ENCODE data around the gene PHF21A. TPM values are rescaled to one million over a fixed set of nuclear protein-coding genes. Genes with fewer than 3 reads are reported as not detected.

The PHF21A gene
- total and polyA plus RNA-seq, 2 donors (not counting 3 experiments of a cell fraction or from before 2014, with no cell fraction given) = 14.1 to 30.5 TPM

- BruUV-seq (replicated peaks) = no TSS peak
- Histone ChIP-seq H3K4me3 (replicated peaks in 1 of 3; ENCODE audit: insufficient read depth in 1 of 3, low read depth in 1 of 3, low read length in 3 of 3) (no peak overlapping the region), H4K20me1 (replicated peaks; ENCODE audit: control insufficient read depth, extremely low read depth, insufficient read depth, low read length) (no peaks in the 10 kb centered on the region), H3K79me2 (ENCODE audit: control insufficient read depth, insufficient read depth, low read length) (no peaks in the 10 kb centered on the region), H3K4me2 (ENCODE audit: insufficient read depth, low read length) (no peak overlapping the region), H3K36me3 (ENCODE audit: control insufficient read depth in 2 of 2, extremely low read depth in 1 of 2, insufficient read depth in 2 of 2, low read length in 2 of 2) (no peaks in the 10 kb centered on the region), H2AFZ (ENCODE audit: low read depth, low read length) (no peak overlapping the region), H3K27me3 (ENCODE audit: control insufficient read depth in 2 of 2, insufficient read depth in 2 of 2, low read length in 2 of 2) (peaks cover 4 to 5% of the 10 kb centered on the region in 2 experiments), H3K9me1 (replicated peaks; ENCODE audit: control insufficient read depth, extremely low read depth, insufficient read depth, low read length) (no peaks in the 10 kb centered on the region), H3K4me1 (ENCODE audit: control insufficient read depth, extremely low read depth, insufficient read depth, low read length) (no peaks in the 10 kb centered on the region), H3K9me3 (replicated peaks; ENCODE audit: control insufficient read depth, insufficient read depth, low read length) (no peaks in the 10 kb centered on the region), H3K27ac (ENCODE audit: insufficient read depth, low read depth, low read length) (no peak overlapping the region), H3K9ac (replicated peaks; ENCODE audit: extremely low read depth, insufficient read depth, low read length) (no peak overlapping the region)
- TF ChIP-seq POLR2A (IDR thresholded peaks at IDR 0.05; ENCODE audit: low read depth, low read length) = no peak
- no peak for TF ChIP-seq MYC (IDR thresholded peaks at IDR 0.05; ENCODE audit: low read depth, low read length)
- no peak for TF ChIP-seq JUN (IDR thresholded peaks at IDR 0.05; ENCODE audit: borderline replicate concordance, insufficient read depth, insufficient read length, low read depth)
- TF ChIP-seq, protein P1, sequence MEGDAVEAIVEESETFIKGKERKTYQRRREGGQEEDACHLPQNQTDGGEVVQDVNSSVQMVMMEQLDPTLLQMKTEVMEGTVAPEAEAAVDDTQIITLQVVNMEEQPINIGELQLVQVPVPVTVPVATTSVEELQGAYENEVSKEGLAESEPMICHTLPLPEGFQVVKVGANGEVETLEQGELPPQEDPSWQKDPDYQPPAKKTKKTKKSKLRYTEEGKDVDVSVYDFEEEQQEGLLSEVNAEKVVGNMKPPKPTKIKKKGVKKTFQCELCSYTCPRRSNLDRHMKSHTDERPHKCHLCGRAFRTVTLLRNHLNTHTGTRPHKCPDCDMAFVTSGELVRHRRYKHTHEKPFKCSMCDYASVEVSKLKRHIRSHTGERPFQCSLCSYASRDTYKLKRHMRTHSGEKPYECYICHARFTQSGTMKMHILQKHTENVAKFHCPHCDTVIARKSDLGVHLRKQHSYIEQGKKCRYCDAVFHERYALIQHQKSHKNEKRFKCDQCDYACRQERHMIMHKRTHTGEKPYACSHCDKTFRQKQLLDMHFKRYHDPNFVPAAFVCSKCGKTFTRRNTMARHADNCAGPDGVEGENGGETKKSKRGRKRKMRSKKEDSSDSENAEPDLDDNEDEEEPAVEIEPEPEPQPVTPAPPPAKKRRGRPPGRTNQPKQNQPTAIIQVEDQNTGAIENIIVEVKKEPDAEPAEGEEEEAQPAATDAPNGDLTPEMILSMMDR (IDR thresholded peaks at IDR 0.05; ENCODE audit: extremely low read depth in 1 of 2, insufficient read depth in 1 of 2, low read depth in 1 of 2, low read length in 2 of 2) = no peak
- no peak for TF ChIP-seq GATA2 (IDR thresholded peaks at IDR 0.05; ENCODE audit: insufficient read depth, insufficient read length, low read depth, low read length)
- no peak for TF ChIP-seq POLR2AphosphoS5 (IDR thresholded peaks at IDR 0.05; ENCODE audit: insufficient read depth, low read depth, low read length)
- TF ChIP-seq, protein P2, sequence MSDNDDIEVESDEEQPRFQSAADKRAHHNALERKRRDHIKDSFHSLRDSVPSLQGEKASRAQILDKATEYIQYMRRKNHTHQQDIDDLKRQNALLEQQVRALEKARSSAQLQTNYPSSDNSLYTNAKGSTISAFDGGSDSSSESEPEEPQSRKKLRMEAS (IDR thresholded peaks at IDR 0.05; ENCODE audit: insufficient read depth, insufficient read length) = no peak
- TF ChIP-seq EZH2 (IDR thresholded peaks at IDR 0.05; ENCODE audit: borderline replicate concordance, low read depth, low read length, severe bottlenecking) = no peak
- no peak for TF ChIP-seq FOS (IDR thresholded peaks at IDR 0.05; ENCODE audit: borderline replicate concordance, insufficient read depth, low read length)
- FAIRE-seq = no peak
- CTCF ChIA-PET = interaction anchor here (0.6 kb wide), 1 partner anchor 536 kb away, joined by 3 read pairs; no protein-coding TSS in a partner anchor
- no peak for DNase-seq (ENCODE audit: low read depth, low spot score)
- intact Hi-C loops (cut with micrococcal nuclease) = no loop called here
- POLR2A ChIA-PET = no interaction called here
- dilution Hi-C loops (cut with MboI; ENCODE audit: extremely low pct_ligation_motif_present, low sequenced_read_pairs) = no loop called here
Observed at GRCh38 chr11:45889555-45889954, 231.7 kb downstream of the PHF21A start.

Measured in endothelial cell of umbilical vein (primary cell).